ENCODE measurements around the gene KRTAP21-1. TPM values are rescaled to one million over a fixed set of nuclear protein-coding genes. Genes with fewer than 3 reads are reported as not detected.

The KRTAP21-1 gene
- total and polyA plus RNA-seq, 7 experiments from 2014 or later: not detected

DNA sequence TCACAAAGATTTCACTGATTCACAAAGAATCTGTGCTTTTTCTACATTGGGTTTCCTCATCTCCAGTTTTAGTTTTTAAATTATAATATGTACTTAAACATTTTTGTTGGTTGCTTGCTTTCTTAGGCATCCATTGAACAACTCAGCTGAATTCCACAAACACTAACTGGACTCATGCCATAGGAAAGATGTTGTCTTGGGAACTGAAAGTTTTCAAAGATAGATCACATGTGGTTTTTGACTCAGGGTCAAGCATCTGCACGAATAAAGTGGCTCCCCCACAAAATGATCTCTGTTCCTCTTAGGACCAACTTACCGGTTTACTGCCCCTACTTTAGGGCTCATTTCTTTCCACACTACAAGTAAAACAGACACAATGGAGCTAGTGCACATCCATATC is 3.1 kb upstream of the KRTAP21-1 start:
- no peaks in the 10 kb centered on the region for H3K4me1 ChIP-seq (ENCODE audit: control insufficient read depth in 2 of 2, insufficient read depth in 2 of 2, low read length in 2 of 2)
- Mint-ChIP-seq H3K9me3 (peaks cover 0 to 6% (median 0%) of the 10 kb centered on the region in 11 donors), H3K4me1 (no peaks in the 10 kb centered on the region), H3K36me3 (peaks cover 0 to 3% (median 0%) of the 10 kb centered on the region in 5 donors), H3K27ac (no peak overlapping the region), H3K4me3 (no peak overlapping the region), H3K27me3 (peaks cover 2 to 28% (median 17%) of the 10 kb centered on the region in 5 donors)
- H3K4me3 ChIP-seq (ENCODE audit: low read length): no peak overlapping the region
- CTCF ChIA-PET: no interaction called here
- no peak overlapping the region for H3K27ac ChIP-seq (ENCODE audit: low read depth, low read length)
- POLR2A ChIA-PET: no interaction called here
- no peaks in the 10 kb centered on the region for H3K27me3 ChIP-seq (ENCODE audit: control insufficient read depth in 2 of 2, insufficient read depth in 2 of 2, low read length in 2 of 2)
- no peaks in the 10 kb centered on the region for H3K9me3 ChIP-seq (ENCODE audit: control insufficient read depth in 2 of 3, low read length in 3 of 3)
- no peaks in the 10 kb centered on the region for H3K36me3 ChIP-seq (ENCODE audit: control insufficient read depth in 2 of 3, insufficient read depth in 3 of 3, low read length in 3 of 3)
- DNase-seq (no peak), ATAC-seq (no peak)
- intact Hi-C loops (cut with micrococcal nuclease): no loop called here

DNA sequence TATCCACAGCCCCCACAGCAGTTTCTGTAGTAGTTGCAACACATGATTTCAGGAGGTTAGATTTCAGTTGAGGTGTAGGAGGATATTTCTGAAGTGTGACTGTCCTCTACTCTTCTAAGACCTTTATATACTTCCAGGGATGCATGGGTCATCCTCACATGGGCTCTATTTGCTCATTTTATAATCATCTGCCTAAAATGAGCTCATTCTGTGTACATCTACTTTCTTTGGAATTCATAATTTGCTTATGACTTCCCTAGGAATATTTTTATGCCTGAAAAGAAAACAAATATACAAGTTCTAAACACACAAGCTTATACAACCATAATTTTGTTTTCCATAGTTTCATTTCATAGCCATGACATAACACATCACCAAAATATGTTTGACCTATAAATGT is 8.1 kb downstream of the KRTAP21-1 start, which contains the start of gene KRTAP21-2:
Gene KRTAP21-2, minus strand, starts transcription at position 101 of the 400 bp plus-strand sequence. Its CDS starts 57 bp downstream, at position 44.
- intact Hi-C loops (cut with micrococcal nuclease): no loop called here
- Histone ChIP-seq H3K4me1 (ENCODE audit: control insufficient read depth in 2 of 2, insufficient read depth in 2 of 2, low read length in 2 of 2) (no peaks in the 10 kb centered on the region), H3K9me3 (ENCODE audit: control insufficient read depth in 2 of 3, low read length in 3 of 3) (no peaks in the 10 kb centered on the region), H3K27ac (ENCODE audit: low read depth, low read length) (no peak within 1 kb of the TSS), H3K27me3 (ENCODE audit: control insufficient read depth in 2 of 2, insufficient read depth in 2 of 2, low read length in 2 of 2) (no peaks in the 10 kb centered on the region), H3K4me3 (ENCODE audit: low read length) (no peak within 1 kb of the TSS), H3K36me3 (ENCODE audit: control insufficient read depth in 2 of 3, insufficient read depth in 3 of 3, low read length in 3 of 3) (no peaks in the 10 kb centered on the region)
- Mint-ChIP-seq H3K9me3 (peaks cover 0 to 30% (median 0%) of the 10 kb centered on the region in 11 donors), H3K36me3 (no peaks in the 10 kb centered on the region), H3K4me1 (no peaks in the 10 kb centered on the region), H3K4me3 (no peak within 1 kb of the TSS), H3K27ac (no peak within 1 kb of the TSS), H3K27me3 (peaks cover 0 to 14% (median 5%) of the 10 kb centered on the region in 5 donors)
- DNase-seq: no peak
- no peak for ATAC-seq
- POLR2A ChIA-PET: no interaction called here
- CTCF ChIA-PET: no interaction called here

DNA sequence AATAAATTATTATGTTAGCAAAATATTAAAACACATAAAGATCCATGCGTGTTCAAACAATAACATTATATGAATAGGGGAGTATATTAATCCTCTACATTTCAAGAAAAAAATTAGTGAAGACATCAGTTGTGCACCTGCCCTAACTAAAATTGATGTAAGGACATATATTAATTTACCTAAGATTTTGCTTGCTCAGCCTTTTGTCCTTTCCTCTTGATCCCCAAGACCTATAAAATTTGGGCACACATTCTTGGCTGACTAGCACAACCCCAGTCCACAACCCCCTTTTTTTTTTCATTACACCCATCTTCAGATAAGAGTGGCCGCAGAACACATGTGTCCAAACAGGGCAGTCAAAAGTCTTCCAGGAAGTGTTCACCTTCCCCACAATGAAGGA is 14.8 kb downstream of the KRTAP21-1 start:
- H3K27ac Mint-ChIP-seq: no peak overlapping the region
- H3K27me3 ChIP-seq (ENCODE audit: control insufficient read depth in 2 of 2, insufficient read depth in 2 of 2, low read length in 2 of 2): no peaks in the 10 kb centered on the region
- H3K36me3 Mint-ChIP-seq: no peaks in the 10 kb centered on the region
- CTCF ChIA-PET: no interaction called here
- H3K9me3 ChIP-seq (ENCODE audit: control insufficient read depth in 2 of 3, low read length in 3 of 3): no peaks in the 10 kb centered on the region
- POLR2A ChIA-PET: no interaction called here
- no peak overlapping the region for H3K4me3 ChIP-seq (ENCODE audit: low read length)
- peaks cover 2 to 39% (median 19%) of the 10 kb centered on the region in 5 donors for H3K27me3 Mint-ChIP-seq
- DNase-seq: no peak
- no peak for ATAC-seq
- H3K9me3 Mint-ChIP-seq: peaks cover 0 to 5% (median 0%) of the 10 kb centered on the region in 11 donors
- H3K4me1 ChIP-seq (ENCODE audit: control insufficient read depth in 2 of 2, insufficient read depth in 2 of 2, low read length in 2 of 2): no peaks in the 10 kb centered on the region
- intact Hi-C loops (cut with micrococcal nuclease): no loop called here
- H3K36me3 ChIP-seq (ENCODE audit: control insufficient read depth in 2 of 3, insufficient read depth in 3 of 3, low read length in 3 of 3): no peaks in the 10 kb centered on the region
- no peak overlapping the region for H3K27ac ChIP-seq (ENCODE audit: low read depth, low read length)
- no peaks in the 10 kb centered on the region for H3K4me1 Mint-ChIP-seq
- no peak overlapping the region for H3K4me3 Mint-ChIP-seq

DNA sequence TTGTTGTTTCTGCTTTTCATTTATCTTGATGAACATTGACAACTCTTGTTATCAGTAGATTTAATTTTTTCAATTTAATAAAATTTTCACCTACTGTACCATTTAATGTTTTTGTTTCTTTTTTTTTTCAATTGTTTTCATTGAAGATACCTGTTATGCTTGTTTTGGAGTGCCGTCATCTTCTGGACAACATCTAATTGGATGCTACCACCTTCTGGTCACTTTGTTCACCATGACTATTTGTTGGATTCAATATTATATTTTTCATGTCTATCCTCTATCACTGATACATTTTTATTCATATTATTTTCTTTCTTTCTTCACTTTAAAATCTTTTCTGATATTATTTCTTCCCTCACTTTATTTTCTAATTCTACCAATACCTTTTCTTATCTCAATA is 22.2 kb downstream of the KRTAP21-1 start:
- no peaks in the 10 kb centered on the region for H3K36me3 ChIP-seq (ENCODE audit: control insufficient read depth in 2 of 3, insufficient read depth in 3 of 3, low read length in 3 of 3)
- no peaks in the 10 kb centered on the region for H3K36me3 Mint-ChIP-seq
- intact Hi-C loops (cut with micrococcal nuclease): no loop called here
- H3K4me3 ChIP-seq (ENCODE audit: low read length): no peak overlapping the region
- H3K27ac ChIP-seq (ENCODE audit: low read depth, low read length): no peak overlapping the region
- H3K4me3 Mint-ChIP-seq: no peak overlapping the region
- POLR2A ChIA-PET: no interaction called here
- H3K4me1 ChIP-seq (ENCODE audit: control insufficient read depth in 2 of 2, insufficient read depth in 2 of 2, low read length in 2 of 2): no peaks in the 10 kb centered on the region
- no peak overlapping the region for H3K27ac Mint-ChIP-seq
- H3K9me3 Mint-ChIP-seq: peaks cover 0 to 13% (median 0%) of the 10 kb centered on the region in 11 donors
- peaks cover 0 to 34% (median 8%) of the 10 kb centered on the region in 5 donors for H3K27me3 Mint-ChIP-seq
- no peaks in the 10 kb centered on the region for H3K9me3 ChIP-seq (ENCODE audit: control insufficient read depth in 2 of 3, low read length in 3 of 3)
- no peaks in the 10 kb centered on the region for H3K4me1 Mint-ChIP-seq
- DNase-seq (no peak), ATAC-seq (no peak)
- CTCF ChIA-PET: no interaction called here
- no peaks in the 10 kb centered on the region for H3K27me3 ChIP-seq (ENCODE audit: control insufficient read depth in 2 of 2, insufficient read depth in 2 of 2, low read length in 2 of 2)

DNA sequence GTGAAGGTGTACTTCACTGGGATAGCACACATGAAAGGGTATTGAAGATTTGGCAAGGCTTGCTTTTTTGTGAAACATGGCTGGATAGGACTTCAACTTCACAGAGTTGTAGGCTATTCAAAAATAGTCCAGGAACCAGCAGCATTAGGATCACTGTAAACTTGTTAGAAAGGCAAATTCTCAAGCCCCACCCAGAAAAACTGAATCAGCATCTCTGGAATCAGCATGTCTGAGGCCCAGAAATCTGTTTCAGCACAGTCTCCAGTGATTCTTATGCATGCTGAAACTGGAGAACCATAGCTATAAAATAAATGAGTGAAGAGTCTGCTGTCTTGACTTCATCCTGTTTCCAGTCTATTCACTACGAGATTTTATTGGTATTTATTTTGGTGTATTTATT is 28.5 kb downstream of the KRTAP21-1 start:
- peaks cover 0 to 17% (median 0%) of the 10 kb centered on the region in 11 donors for H3K9me3 Mint-ChIP-seq
- intact Hi-C loops (cut with micrococcal nuclease): no loop called here
- H3K4me1 ChIP-seq (ENCODE audit: control insufficient read depth in 2 of 2, insufficient read depth in 2 of 2, low read length in 2 of 2): no peaks in the 10 kb centered on the region
- H3K4me3 Mint-ChIP-seq: no peak overlapping the region
- peaks cover 3 to 27% (median 18%) of the 10 kb centered on the region in 5 donors for H3K27me3 Mint-ChIP-seq
- H3K4me1 Mint-ChIP-seq: no peaks in the 10 kb centered on the region
- H3K27me3 ChIP-seq (ENCODE audit: control insufficient read depth in 2 of 2, insufficient read depth in 2 of 2, low read length in 2 of 2): no peaks in the 10 kb centered on the region
- no peak for DNase-seq
- ChIA-PET CTCF (interaction anchor here (0.6 kb wide), 1 partner anchor 577 kb away, joined by 7 read pairs; no protein-coding TSS in a partner anchor), POLR2A (interaction anchor here (0.6 kb wide), 1 partner anchor 851 kb away, joined by 3 read pairs; no protein-coding TSS in a partner anchor)
- H3K27ac ChIP-seq (ENCODE audit: low read depth, low read length): no peak overlapping the region
- H3K9me3 ChIP-seq (ENCODE audit: control insufficient read depth in 2 of 3, low read length in 3 of 3): no peaks in the 10 kb centered on the region
- no peak overlapping the region for H3K27ac Mint-ChIP-seq
- H3K36me3 ChIP-seq (ENCODE audit: control insufficient read depth in 2 of 3, insufficient read depth in 3 of 3, low read length in 3 of 3): no peaks in the 10 kb centered on the region
- no peak overlapping the region for H3K4me3 ChIP-seq (ENCODE audit: low read length)
- no peak for ATAC-seq
- peaks cover 0 to 10% (median 0%) of the 10 kb centered on the region in 5 donors for H3K36me3 Mint-ChIP-seq

DNA sequence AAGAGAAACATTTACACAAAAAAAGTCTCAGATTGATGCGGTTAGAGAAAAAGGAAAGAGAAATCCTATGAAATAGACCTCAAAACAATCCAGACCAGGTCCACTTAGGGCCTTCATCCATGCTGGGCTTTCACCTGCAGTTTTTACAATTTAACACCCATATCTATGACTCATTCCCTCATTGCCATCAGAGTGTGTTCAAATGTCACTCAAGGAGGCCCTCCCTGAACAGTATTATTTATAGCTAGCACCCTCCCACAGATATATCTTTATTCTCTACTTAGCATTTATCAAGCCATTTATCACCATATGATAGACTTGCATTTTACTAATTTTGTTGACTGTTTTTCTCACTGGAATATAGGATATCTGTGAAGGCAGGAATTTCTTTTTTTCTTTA is 35.8 kb downstream of the KRTAP21-1 start:
- ChIA-PET POLR2A (no interaction called here), CTCF (no interaction called here)
- Histone ChIP-seq H3K9me3 (ENCODE audit: control insufficient read depth in 2 of 3, low read length in 3 of 3) (no peaks in the 10 kb centered on the region), H3K4me1 (ENCODE audit: control insufficient read depth in 2 of 2, insufficient read depth in 2 of 2, low read length in 2 of 2) (no peaks in the 10 kb centered on the region), H3K27ac (ENCODE audit: low read depth, low read length) (no peak overlapping the region), H3K4me3 (ENCODE audit: low read length) (no peak overlapping the region), H3K27me3 (ENCODE audit: control insufficient read depth in 2 of 2, insufficient read depth in 2 of 2, low read length in 2 of 2) (no peaks in the 10 kb centered on the region), H3K36me3 (ENCODE audit: control insufficient read depth in 2 of 3, insufficient read depth in 3 of 3, low read length in 3 of 3) (no peaks in the 10 kb centered on the region)
- no peak overlapping the region for H3K4me3 Mint-ChIP-seq
- peak overlapping the region in 1 of 9 donors; percentile 6 for H3K27ac Mint-ChIP-seq
- peaks cover 0 to 13% (median 0%) of the 10 kb centered on the region in 11 donors for H3K9me3 Mint-ChIP-seq
- DNase-seq (no peak), ATAC-seq (no peak)
- peaks cover 0 to 25% (median 0%) of the 10 kb centered on the region in 7 donors for H3K4me1 Mint-ChIP-seq
- peaks cover 0 to 14% (median 0%) of the 10 kb centered on the region in 5 donors for H3K36me3 Mint-ChIP-seq
- peaks cover 0 to 12% (median 2%) of the 10 kb centered on the region in 5 donors for H3K27me3 Mint-ChIP-seq
- intact Hi-C loops (cut with micrococcal nuclease): no loop called here

DNA sequence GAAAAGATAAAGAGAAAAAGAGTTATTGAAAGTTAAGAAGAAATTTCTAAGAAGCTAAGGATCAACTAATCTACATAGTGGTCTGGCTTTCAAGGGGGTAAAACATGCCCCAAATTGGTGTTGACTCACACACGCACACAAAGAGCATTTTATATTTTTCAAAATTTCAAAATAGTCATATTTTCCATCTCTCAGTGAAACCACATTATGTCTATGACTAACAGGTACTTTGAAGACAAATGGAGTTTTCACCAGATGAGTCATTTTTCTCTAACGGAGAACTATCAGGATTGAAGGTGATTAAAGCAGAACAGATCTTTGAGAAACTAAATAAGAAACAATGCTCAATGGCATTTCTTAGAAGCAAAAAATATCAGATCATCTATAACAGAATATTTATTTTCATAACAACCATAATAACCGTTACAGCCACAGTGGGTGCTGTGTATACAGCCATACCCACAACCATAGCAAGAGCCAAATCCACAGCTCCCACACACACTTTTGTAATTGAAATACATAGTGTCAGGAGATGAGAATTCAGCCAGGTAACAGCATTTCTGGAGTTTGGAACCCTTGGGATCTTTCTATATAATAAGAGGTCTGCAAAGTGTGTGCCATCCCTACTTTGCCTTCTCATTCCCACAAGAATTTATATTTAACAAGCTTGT is 36.9 kb downstream of the KRTAP21-1 start, which contains the start of gene KRTAP21-3:
Gene KRTAP21-3, minus strand, starts transcription at position 539 of the 671 bp plus-strand sequence. Its CDS starts 18 bp downstream, at position 521.
- intact Hi-C loops (cut with micrococcal nuclease): no loop called here
- peaks cover 0 to 11% (median 0%) of the 10 kb centered on the region in 11 donors for H3K9me3 Mint-ChIP-seq
- H3K4me1 ChIP-seq (ENCODE audit: control insufficient read depth in 2 of 2, insufficient read depth in 2 of 2, low read length in 2 of 2): no peaks in the 10 kb centered on the region
- no peaks in the 10 kb centered on the region for H3K36me3 ChIP-seq (ENCODE audit: control insufficient read depth in 2 of 3, insufficient read depth in 3 of 3, low read length in 3 of 3)
- H3K4me1 Mint-ChIP-seq: peaks cover 0 to 25% (median 0%) of the 10 kb centered on the region in 7 donors
- H3K9me3 ChIP-seq (ENCODE audit: control insufficient read depth in 2 of 3, low read length in 3 of 3): no peaks in the 10 kb centered on the region
- no peak for DNase-seq
- peaks cover 0 to 12% (median 0%) of the 10 kb centered on the region in 5 donors for H3K36me3 Mint-ChIP-seq
- H3K4me3 Mint-ChIP-seq: peak within 1 kb of the TSS in 1 of 10 donors; percentile 20
- POLR2A ChIA-PET: no interaction called here
- ATAC-seq: no peak
- H3K27me3 ChIP-seq (ENCODE audit: control insufficient read depth in 2 of 2, insufficient read depth in 2 of 2, low read length in 2 of 2): no peaks in the 10 kb centered on the region
- peaks cover 0 to 6% (median 2%) of the 10 kb centered on the region in 5 donors for H3K27me3 Mint-ChIP-seq
- no peak within 1 kb of the TSS for H3K4me3 ChIP-seq (ENCODE audit: low read length)
- CTCF ChIA-PET: no interaction called here
- H3K27ac Mint-ChIP-seq: peak within 1 kb of the TSS in 2 of 9 donors; percentile 29 to 76
- H3K27ac ChIP-seq (ENCODE audit: low read depth, low read length): no peak within 1 kb of the TSS
